ENCODE data around the gene GJA9.

The GJA9 gene

DNA sequence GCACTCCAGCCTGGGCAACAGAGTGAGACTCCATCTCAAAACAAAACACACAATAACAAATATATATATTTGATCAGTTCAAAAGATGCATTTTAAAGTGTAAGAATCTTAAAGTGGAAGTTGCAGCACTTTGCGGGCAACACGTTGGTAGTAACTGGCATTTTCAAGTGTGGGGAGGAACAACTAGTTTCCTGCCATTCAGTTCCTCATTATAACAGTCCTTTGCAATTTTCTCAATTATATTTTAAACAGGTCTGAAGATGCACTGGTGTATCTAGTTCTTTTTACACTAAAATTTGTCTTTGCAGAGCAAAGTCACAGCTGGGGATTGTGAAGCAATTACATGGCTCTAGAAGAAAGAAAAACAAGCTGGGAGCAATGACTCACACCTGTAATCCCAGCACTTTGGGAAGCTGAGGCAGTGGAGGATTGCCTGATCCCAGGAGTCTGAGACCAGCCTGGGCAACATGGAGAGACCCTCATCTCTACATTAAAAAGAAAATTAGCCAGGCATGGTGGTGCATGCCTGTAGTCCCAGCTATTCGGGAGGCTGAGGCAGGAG, 47.1 kb downstream of the GJA9 start:
- TF ChIP-seq, protein P1, sequence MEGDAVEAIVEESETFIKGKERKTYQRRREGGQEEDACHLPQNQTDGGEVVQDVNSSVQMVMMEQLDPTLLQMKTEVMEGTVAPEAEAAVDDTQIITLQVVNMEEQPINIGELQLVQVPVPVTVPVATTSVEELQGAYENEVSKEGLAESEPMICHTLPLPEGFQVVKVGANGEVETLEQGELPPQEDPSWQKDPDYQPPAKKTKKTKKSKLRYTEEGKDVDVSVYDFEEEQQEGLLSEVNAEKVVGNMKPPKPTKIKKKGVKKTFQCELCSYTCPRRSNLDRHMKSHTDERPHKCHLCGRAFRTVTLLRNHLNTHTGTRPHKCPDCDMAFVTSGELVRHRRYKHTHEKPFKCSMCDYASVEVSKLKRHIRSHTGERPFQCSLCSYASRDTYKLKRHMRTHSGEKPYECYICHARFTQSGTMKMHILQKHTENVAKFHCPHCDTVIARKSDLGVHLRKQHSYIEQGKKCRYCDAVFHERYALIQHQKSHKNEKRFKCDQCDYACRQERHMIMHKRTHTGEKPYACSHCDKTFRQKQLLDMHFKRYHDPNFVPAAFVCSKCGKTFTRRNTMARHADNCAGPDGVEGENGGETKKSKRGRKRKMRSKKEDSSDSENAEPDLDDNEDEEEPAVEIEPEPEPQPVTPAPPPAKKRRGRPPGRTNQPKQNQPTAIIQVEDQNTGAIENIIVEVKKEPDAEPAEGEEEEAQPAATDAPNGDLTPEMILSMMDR (IDR thresholded peaks at IDR 0.05; ENCODE audit: low read depth, low read length, missing control alignments): no peak
- no peak for DNase-seq (ENCODE audit: low read depth)
- no peak overlapping the region for H3K4me3 ChIP-seq (ENCODE audit: low read depth, low read length)
- in situ Hi-C loops (cut with HindIII; ENCODE audit: low sequenced_read_pairs): no loop called here

DNA sequence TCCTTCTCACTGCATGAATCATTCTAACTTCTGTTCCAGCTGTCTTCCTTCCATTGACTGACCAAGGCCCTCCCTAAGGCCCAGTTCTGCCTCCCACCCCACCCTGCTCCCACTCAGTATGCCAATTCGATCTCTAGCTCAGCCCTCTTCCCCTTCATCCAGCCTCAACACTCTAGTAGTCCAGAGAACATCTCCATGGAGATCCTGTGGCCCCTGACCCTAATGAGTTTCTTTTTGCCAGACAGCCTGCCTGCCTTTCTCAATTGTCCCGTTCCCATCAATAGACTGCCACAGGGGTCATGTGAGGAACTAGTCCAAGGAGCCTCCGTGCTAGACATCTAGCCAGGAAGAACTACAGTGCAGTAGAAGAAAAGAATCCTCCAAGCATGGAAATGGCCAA, 48.2 kb downstream of the GJA9 start:
- in situ Hi-C loops (cut with HindIII; ENCODE audit: low sequenced_read_pairs): no loop called here
- TF ChIP-seq, protein P1 (IDR thresholded peaks at IDR 0.05; ENCODE audit: low read depth, low read length, missing control alignments): no peak
- H3K4me3 ChIP-seq (ENCODE audit: low read depth, low read length): no peak overlapping the region
- DNase-seq (ENCODE audit: low read depth): no peak

DNA sequence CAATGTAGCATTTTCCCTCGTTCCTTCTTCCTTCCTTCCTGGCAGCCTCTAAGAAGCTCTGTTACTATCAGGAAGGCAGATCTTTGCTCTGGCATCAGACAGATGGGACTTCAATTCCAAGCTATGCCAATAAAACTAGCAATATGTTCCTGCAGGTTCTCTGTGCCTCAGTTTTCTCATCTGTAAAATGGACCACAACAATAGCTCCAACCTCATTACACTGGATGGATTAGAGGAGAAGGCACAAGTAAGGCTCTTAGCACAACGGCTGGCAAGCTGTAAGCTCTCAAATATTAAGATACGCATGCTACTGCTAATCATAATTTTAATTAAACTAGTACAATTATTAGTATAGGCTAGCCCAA, 49.0 kb downstream of the GJA9 start:
- in situ Hi-C loops (cut with HindIII; ENCODE audit: low sequenced_read_pairs): no loop called here

DNA sequence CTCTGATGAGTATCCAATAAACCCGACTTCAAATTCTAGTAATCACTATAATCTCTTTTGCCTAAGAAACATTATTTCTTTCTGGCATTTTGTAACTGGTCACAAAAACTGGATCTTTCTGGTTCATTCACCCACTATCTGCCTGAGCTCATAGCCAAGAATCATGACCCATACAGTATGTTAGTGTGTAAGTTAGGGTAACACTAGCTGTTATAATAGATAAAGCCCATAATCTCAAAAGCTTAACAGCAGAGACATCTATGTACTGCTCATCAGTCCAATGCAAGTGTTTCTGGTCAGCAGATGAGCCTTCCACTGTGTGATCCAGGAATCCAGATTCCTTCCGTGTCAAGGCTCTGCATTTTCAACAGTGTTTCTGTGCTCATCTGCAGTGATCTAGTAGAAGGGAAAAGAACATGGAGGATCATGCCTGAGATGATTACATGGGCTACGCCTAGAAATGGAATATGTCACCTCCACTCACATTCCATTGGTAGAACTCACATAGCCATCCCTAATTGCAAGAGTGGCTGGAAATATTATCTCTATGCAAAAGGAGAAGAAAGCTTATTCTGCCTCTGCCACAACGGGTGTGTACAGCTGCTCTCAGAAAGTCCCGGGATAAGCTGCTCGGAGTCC, 49.5 kb downstream of the GJA9 start:
- DNase-seq (ENCODE audit: low read depth): no peak
- no peak overlapping the region for H3K4me3 ChIP-seq (ENCODE audit: low read depth, low read length)
- in situ Hi-C loops (cut with HindIII; ENCODE audit: low sequenced_read_pairs): no loop called here
- TF ChIP-seq, protein P1 (IDR thresholded peaks at IDR 0.05; ENCODE audit: low read depth, low read length, missing control alignments): no peak

More for the DNA sequence above, 49.0 kb downstream of the GJA9 start:
- no peak overlapping the region for H3K4me3 ChIP-seq (ENCODE audit: low read depth, low read length)
- TF ChIP-seq, protein P1 (IDR thresholded peaks at IDR 0.05; ENCODE audit: low read depth, low read length, missing control alignments): no peak
- DNase-seq (ENCODE audit: low read depth): no peak

DNA sequence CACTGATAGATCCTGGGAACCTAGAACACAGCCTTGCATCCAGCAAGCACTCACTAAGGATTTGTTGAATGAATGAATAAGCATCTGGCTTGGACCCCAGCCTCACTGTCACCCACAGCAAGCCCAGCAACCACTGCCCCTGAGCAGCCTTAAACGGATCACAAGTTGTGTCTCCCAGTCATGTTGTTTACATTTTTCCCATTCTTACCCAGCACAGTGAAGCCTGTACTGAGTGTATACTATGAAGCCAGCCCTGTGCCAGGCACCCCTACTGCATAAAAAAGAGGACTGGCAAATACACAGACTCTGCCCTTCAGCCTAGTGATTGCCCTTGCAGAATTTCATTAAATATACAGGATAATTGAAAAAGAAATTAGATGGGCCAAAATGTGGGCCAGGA, 52.0 kb downstream of the GJA9 start:
- TF ChIP-seq, protein P1 (IDR thresholded peaks at IDR 0.05; ENCODE audit: low read depth, low read length, missing control alignments): no peak
- no peak overlapping the region for H3K4me3 ChIP-seq (ENCODE audit: low read depth, low read length)
- DNase-seq (ENCODE audit: low read depth): no peak
- in situ Hi-C loops (cut with HindIII; ENCODE audit: low sequenced_read_pairs): no loop called here

DNA sequence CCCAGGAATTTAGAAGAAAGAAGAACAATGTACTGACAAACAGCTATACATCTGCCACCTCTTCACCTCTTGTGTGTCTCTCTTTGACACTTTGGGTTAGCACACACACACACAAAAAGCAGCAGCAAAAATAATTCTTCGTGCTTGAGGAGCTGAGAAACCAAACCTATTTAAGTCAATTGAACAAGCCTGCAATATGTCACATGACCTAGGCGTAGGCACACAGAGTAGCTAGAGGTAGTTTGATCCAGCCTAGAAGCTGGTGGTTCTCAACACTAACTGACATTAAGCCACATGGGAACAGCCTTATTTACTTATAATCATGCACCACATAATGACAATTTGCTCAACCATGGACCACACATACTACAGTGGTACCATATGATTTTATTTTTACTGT, 54.1 kb downstream of the GJA9 start:
- no peak overlapping the region for H3K4me3 ChIP-seq (ENCODE audit: low read depth, low read length)
- TF ChIP-seq, protein P1 (IDR thresholded peaks at IDR 0.05; ENCODE audit: low read depth, low read length, missing control alignments): no peak
- in situ Hi-C loops (cut with HindIII; ENCODE audit: low sequenced_read_pairs): no loop called here
- DNase-seq (ENCODE audit: low read depth): no peak
